Measurements from ENCODE around the gene NGFR. TPM values are rescaled to one million over a fixed set of nuclear protein-coding genes. Genes with fewer than 3 reads are reported as not detected.

NGFR gene
- total and polyA plus RNA-seq, 2 donors (not counting 1 experiment from before 2014, with no cell fraction given): 0.31 to 1.6 TPM

GRCh38 chr17:49445591-49445990 is 49.5 kb upstream of the NGFR start:
- Histone ChIP-seq H3K4me3 (ENCODE audit: control extremely low read depth in 1 of 5, extremely low read depth in 1 of 5, insufficient read depth in 1 of 5, low read depth in 2 of 5, low read length in 4 of 5) (no peak overlapping the region), H3K36me3 (replicated peaks in 1 of 2; ENCODE audit: control extremely low read depth in 1 of 2, control insufficient read depth in 1 of 2, extremely low read depth in 1 of 2, insufficient read depth in 2 of 2, low read length in 1 of 2) (no peaks in the 10 kb centered on the region), H3K9ac (ENCODE audit: low read length) (no peak overlapping the region), H3K4me2 (replicated peaks; ENCODE audit: low read depth, low read length, poor library complexity, severe bottlenecking) (no peak overlapping the region), H3K9me3 (ENCODE audit: control extremely low read depth in 1 of 3, control insufficient read depth in 2 of 3, insufficient read depth in 1 of 3, low read length in 2 of 3) (no peaks in the 10 kb centered on the region), H3K27me3 (replicated peaks in 1 of 4; ENCODE audit: control extremely low read depth in 1 of 4, control insufficient read depth in 3 of 4, insufficient read depth in 4 of 4, low read length in 3 of 4) (peaks cover 0 to 20% (median 4%) of the 10 kb centered on the region in 4 experiments), H3K79me2 (ENCODE audit: control insufficient read depth, insufficient read depth, low read length) (no peaks in the 10 kb centered on the region), H3K4me1 (ENCODE audit: control insufficient read depth in 2 of 2, insufficient read depth in 2 of 2, low read length in 2 of 2) (no peaks in the 10 kb centered on the region), H4K20me1 (ENCODE audit: control insufficient read depth, insufficient read depth, low read length, poor library complexity, severe bottlenecking) (no peaks in the 10 kb centered on the region), H2AFZ (ENCODE audit: insufficient read depth, low read depth, low read length, poor library complexity, severe bottlenecking) (no peak overlapping the region), H3K27ac (ENCODE audit: low read length in 2 of 2) (no peak overlapping the region)
- WGBS (ENCODE audit: insufficient coverage): 87% methylated on average over 6 of the region's 7 CpGs
- H3K4me3 Mint-ChIP-seq: no peak overlapping the region
- no peak for TF ChIP-seq EZH2 (IDR thresholded peaks at IDR 0.05; ENCODE audit: borderline replicate concordance, insufficient read depth, low read depth, low read length, poor library complexity, severe bottlenecking)
- TF ChIP-seq, protein P1, sequence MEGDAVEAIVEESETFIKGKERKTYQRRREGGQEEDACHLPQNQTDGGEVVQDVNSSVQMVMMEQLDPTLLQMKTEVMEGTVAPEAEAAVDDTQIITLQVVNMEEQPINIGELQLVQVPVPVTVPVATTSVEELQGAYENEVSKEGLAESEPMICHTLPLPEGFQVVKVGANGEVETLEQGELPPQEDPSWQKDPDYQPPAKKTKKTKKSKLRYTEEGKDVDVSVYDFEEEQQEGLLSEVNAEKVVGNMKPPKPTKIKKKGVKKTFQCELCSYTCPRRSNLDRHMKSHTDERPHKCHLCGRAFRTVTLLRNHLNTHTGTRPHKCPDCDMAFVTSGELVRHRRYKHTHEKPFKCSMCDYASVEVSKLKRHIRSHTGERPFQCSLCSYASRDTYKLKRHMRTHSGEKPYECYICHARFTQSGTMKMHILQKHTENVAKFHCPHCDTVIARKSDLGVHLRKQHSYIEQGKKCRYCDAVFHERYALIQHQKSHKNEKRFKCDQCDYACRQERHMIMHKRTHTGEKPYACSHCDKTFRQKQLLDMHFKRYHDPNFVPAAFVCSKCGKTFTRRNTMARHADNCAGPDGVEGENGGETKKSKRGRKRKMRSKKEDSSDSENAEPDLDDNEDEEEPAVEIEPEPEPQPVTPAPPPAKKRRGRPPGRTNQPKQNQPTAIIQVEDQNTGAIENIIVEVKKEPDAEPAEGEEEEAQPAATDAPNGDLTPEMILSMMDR (IDR thresholded peaks at IDR 0.05): no peak
- intact Hi-C loops (cut with micrococcal nuclease): no loop called here
- no peaks in the 10 kb centered on the region for H3K9me3 Mint-ChIP-seq (ENCODE audit: insufficient read depth)
- ATAC-seq (ENCODE audit: low read depth): no peak
- CTCF ChIA-PET: interaction anchor here (1.4 kb wide), 1 partner anchor 111 kb away, joined by 5 read pairs; no protein-coding TSS in a partner anchor
- H3K4me1 Mint-ChIP-seq: no peaks in the 10 kb centered on the region
- DNase-seq: no peak
- no peak overlapping the region for H3K27ac Mint-ChIP-seq
- H3K27me3 Mint-ChIP-seq: peaks cover 43% of the 10 kb centered on the region
- POLR2A ChIA-PET: no interaction called here

GRCh38 chr17:49447628-49448302 is 47.3 kb upstream of the NGFR start:
- H3K4me1 ChIP-seq (ENCODE audit: control insufficient read depth in 2 of 2, insufficient read depth in 2 of 2, low read length in 2 of 2): no peaks in the 10 kb centered on the region
- no peaks in the 10 kb centered on the region for H3K9me3 Mint-ChIP-seq (ENCODE audit: insufficient read depth)
- no peaks in the 10 kb centered on the region for H3K9me3 ChIP-seq (ENCODE audit: control extremely low read depth in 1 of 3, control insufficient read depth in 2 of 3, insufficient read depth in 1 of 3, low read length in 2 of 3)
- no peaks in the 10 kb centered on the region for H3K79me2 ChIP-seq (ENCODE audit: control insufficient read depth, insufficient read depth, low read length)
- no peaks in the 10 kb centered on the region for H3K4me1 Mint-ChIP-seq
- intact Hi-C loops (cut with micrococcal nuclease): no loop called here
- ChIA-PET POLR2A (no interaction called here), CTCF (interaction anchor here (0.7 kb wide), 2 partner anchors 13 to 157 kb away, joined by 3 read pairs; no protein-coding TSS in a partner anchor)
- H3K27me3 Mint-ChIP-seq: peaks cover 28% of the 10 kb centered on the region
- no peak for TF ChIP-seq EZH2 (IDR thresholded peaks at IDR 0.05; ENCODE audit: borderline replicate concordance, insufficient read depth, low read depth, low read length, poor library complexity, severe bottlenecking)
- no peak for ATAC-seq (ENCODE audit: low read depth)
- no peak for DNase-seq
- H3K9ac ChIP-seq (ENCODE audit: low read length): no peak overlapping the region
- H3K4me3 ChIP-seq (ENCODE audit: control extremely low read depth in 1 of 5, extremely low read depth in 1 of 5, insufficient read depth in 1 of 5, low read depth in 2 of 5, low read length in 4 of 5): no peak overlapping the region
- peaks cover 0 to 11% (median 4%) of the 10 kb centered on the region in 4 experiments for H3K27me3 ChIP-seq (replicated peaks in 1 of 4; ENCODE audit: control extremely low read depth in 1 of 4, control insufficient read depth in 3 of 4, insufficient read depth in 4 of 4, low read length in 3 of 4)
- 94% methylated on average over 9 of the region's 9 CpGs for WGBS (ENCODE audit: insufficient coverage)
- H3K4me3 Mint-ChIP-seq: no peak overlapping the region
- H3K4me2 ChIP-seq (replicated peaks; ENCODE audit: low read depth, low read length, poor library complexity, severe bottlenecking): no peak overlapping the region
- H3K27ac ChIP-seq (ENCODE audit: low read length in 2 of 2): no peak overlapping the region
- no peak overlapping the region for H3K27ac Mint-ChIP-seq
- H2AFZ ChIP-seq (ENCODE audit: insufficient read depth, low read depth, low read length, poor library complexity, severe bottlenecking): no peak overlapping the region
- H3K36me3 ChIP-seq (replicated peaks in 1 of 2; ENCODE audit: control extremely low read depth in 1 of 2, control insufficient read depth in 1 of 2, extremely low read depth in 1 of 2, insufficient read depth in 2 of 2, low read length in 1 of 2): no peaks in the 10 kb centered on the region
- no peaks in the 10 kb centered on the region for H4K20me1 ChIP-seq (ENCODE audit: control insufficient read depth, insufficient read depth, low read length, poor library complexity, severe bottlenecking)
